A549 (cell line): ENCODE data around the gene ANKRD13C. TPM values are rescaled to one million over a fixed set of nuclear protein-coding genes. Genes with fewer than 3 reads are reported as not detected.

Experiments
- ATAC-seq, 2 experiments: fragments of 200-7000 bp in 1 of 2; fragments of >200 bp in 1 of 2; cut with Nextera tagmentation in 1 of 2; cut with Tn5 transposase in 1 of 2; 3 replicates each; pipeline versions ENCODE4 v1.8.0 to v1.9.1; 2018 to 2020; ENCODE audit warnings: mild to moderate bottlenecking in 1 of 2, moderate library complexity in 1 of 2
- CTCF ChIA-PET: fragments of 300-600 bp; sonication (Branson Sonifier 250); formaldehyde crosslinking; extraction: SDS; loops from one replicate; lab custom pipeline; 2021; ENCODE audit warnings: antibody characterized with exemption, inconsistent platforms; lab: Yijun Ruan, JAX
- POLR2A ChIA-PET: fragments of 350-600 bp; formaldehyde crosslinking; extraction: SDS; loops from one replicate; lab custom pipeline; 2021; ENCODE audit warnings: antibody characterized with exemption, inconsistent platforms; lab: Yijun Ruan, JAX
- DNase-seq, 2 experiments: peaks; one replicate each; pipeline versions ENCODE4 v3.0.0 to v3.0.0-alpha.2; 2011 to 2016; ENCODE audit warnings: low read depth in 1 of 2, low spot score in 1 of 2
- FAIRE-seq: peaks from 2 replicates; lab custom pipeline; 2011; peaks lifted over from hg19 to GRCh38; lab: Jason Lieb, UNC
- H3K27ac ChIP-seq, 2 experiments: fragments of >200 bp; sonication (Bioruptor Twin); formaldehyde crosslinking; 3 replicates each; pipeline ENCODE4 v1.5.1; 2016 to 2017
- H3K4me1 ChIP-seq: fragments of >200 bp; sonication (Bioruptor Twin); formaldehyde crosslinking; 3 replicates; pipeline ENCODE4 v1.6.1; 2016
- H3K4me2 ChIP-seq: fragments of >200 bp; sonication (Bioruptor Twin); formaldehyde crosslinking; 3 replicates; pipeline ENCODE4 v1.6.1; 2016
- H3K4me3 ChIP-seq: fragments of >200 bp; sonication (Bioruptor Twin); formaldehyde crosslinking; 3 replicates; pipeline ENCODE4 v1.5.1; 2016
- H3K9me3 ChIP-seq: fragments of >200 bp; sonication (Bioruptor Twin); formaldehyde crosslinking; 3 replicates; pipeline ENCODE4 v1.6.1; 2016
- BCL3 ChIP-seq: fragments of >200 bp; sonication (Bioruptor Twin); formaldehyde crosslinking; IDR thresholded peaks from 3 replicates; pipeline ENCODE4 v1.6.1; 2016
- BHLHE40 ChIP-seq: IDR thresholded peaks from 2 replicates; pipeline ENCODE4 v1.6.1; 2012; ENCODE audit warnings: low read depth, low read length, inconsistent platforms
- CBX2 ChIP-seq: fragments of 200-600 bp; sonication (generic); IDR thresholded peaks from 2 replicates; pipeline ENCODE4 v1.6.1; 2016; ENCODE audit warnings: low read depth, mild to moderate bottlenecking, borderline replicate concordance
- CBX8 ChIP-seq: fragments of 200-600 bp; sonication (generic); IDR thresholded peaks from 2 replicates; pipeline ENCODE4 v1.6.1; 2016
- CEBPB ChIP-seq, 2 experiments: fragments of >200 bp in 1 of 2; sonication (Bioruptor Twin) in 1 of 2; formaldehyde crosslinking in 1 of 2; IDR thresholded peaks; 2 replicates each; pipeline ENCODE4 v1.6.1; 2012 to 2016
- ELK1 ChIP-seq: fragments of 150-350 bp; IDR thresholded peaks from 2 replicates; pipeline ENCODE4 v1.6.1; 2014; ENCODE audit warnings: low read depth, mild to moderate bottlenecking, low read length
- FOSB ChIP-seq: fragments of 250-450 bp; sonication (Bioruptor Pico); IDR thresholded peaks from 2 replicates; pipeline ENCODE4 v1.5.0; 2020; ENCODE audit warnings: mild to moderate bottlenecking, moderate library complexity
- HEYL ChIP-seq: fragments of 250-450 bp; sonication (Bioruptor Pico); IDR thresholded peaks from 2 replicates; pipeline ENCODE4 v1.8.0; 2021; ENCODE audit warnings: mild to moderate bottlenecking, moderate library complexity
- HOXA7 ChIP-seq: fragments of 250-450 bp; sonication (Bioruptor Pico); IDR thresholded peaks from 2 replicates; pipeline ENCODE4 v1.5.0; 2020; ENCODE audit warnings: mild to moderate bottlenecking, moderate library complexity
- JUN ChIP-seq, 2 experiments: fragments of >200 bp; sonication (Bioruptor Twin); formaldehyde crosslinking; IDR thresholded peaks; 2 replicates in 1 of 2; 3 replicates in 1 of 2; pipeline ENCODE4 v1.6.1; 2016 to 2017
- JUNB ChIP-seq: fragments of >200 bp; sonication (Bioruptor Twin); formaldehyde crosslinking; IDR thresholded peaks from 2 replicates; pipeline ENCODE4 v1.6.1; 2016
- KDM5A ChIP-seq: fragments of 200-600 bp; sonication (generic); IDR thresholded peaks from 2 replicates; pipeline ENCODE4 v1.6.1; 2016; ENCODE audit warnings: antibody characterized with exemption, mild to moderate bottlenecking
- MAFK ChIP-seq: fragments of 450-650 bp; IDR thresholded peaks from 2 replicates; pipeline ENCODE4 v1.6.1; 2014; ENCODE audit not compliant: partially characterized antibody
- MAX ChIP-seq: IDR thresholded peaks from 2 replicates; pipeline ENCODE4 v1.6.1; 2012
- NFE2L2 ChIP-seq: fragments of 150-350 bp; conservative IDR thresholded peaks from 2 replicates; pipeline ENCODE4 v1.6.1; 2014; ENCODE audit warnings: low read length
- PBX3 ChIP-seq: IDR thresholded peaks from 2 replicates; pipeline ENCODE4 v1.6.1; 2012
- PHF8 ChIP-seq: fragments of 200-600 bp; sonication (generic); IDR thresholded peaks from 2 replicates; pipeline ENCODE4 v1.6.1; 2016; ENCODE audit warnings: low read depth, mild to moderate bottlenecking, antibody characterized with exemption, moderate library complexity, borderline replicate concordance
- POLR2A ChIP-seq: IDR thresholded peaks from 2 replicates; pipeline ENCODE4 v1.6.1; 2012; ENCODE audit warnings: mild to moderate bottlenecking, low read length
- RAD21 ChIP-seq, 2 experiments: fragments of >200 bp in 1 of 2; sonication (Bioruptor Twin) in 1 of 2; formaldehyde crosslinking in 1 of 2; IDR thresholded peaks in 1 of 2; conservative IDR thresholded peaks in 1 of 2; 2 replicates in 1 of 2; 3 replicates in 1 of 2; pipeline ENCODE4 v1.6.1; 2012 to 2018; ENCODE audit warnings: inconsistent platforms in 1 of 2
- RCOR1 ChIP-seq: fragments of 150-350 bp; IDR thresholded peaks from 2 replicates; pipeline ENCODE4 v1.6.1; 2014; ENCODE audit warnings: antibody characterized with exemption, low read length, low read depth
- RFX5 ChIP-seq: fragments of 450-650 bp; IDR thresholded peaks from 2 replicates; pipeline ENCODE4 v1.7.1; 2014; ENCODE audit warnings: antibody characterized with exemption, mild to moderate bottlenecking, moderate library complexity
- RNF2 ChIP-seq: fragments of 200-600 bp; sonication (generic); IDR thresholded peaks from 2 replicates; pipeline ENCODE4 v1.6.1; 2016; ENCODE audit warnings: low read depth, mild to moderate bottlenecking, antibody characterized with exemption, moderate library complexity, borderline replicate concordance
- TFCP2L1 ChIP-seq: fragments of 250-450 bp; sonication (Bioruptor Pico); IDR thresholded peaks from 2 replicates; pipeline ENCODE4 v1.5.0; 2021; ENCODE audit warnings: mild to moderate bottlenecking
- TP53 ChIP-seq: fragments of 250-450 bp; sonication (Bioruptor Pico); IDR thresholded peaks from 2 replicates; pipeline ENCODE4 v1.5.0; 2021; ENCODE audit warnings: mild to moderate bottlenecking, moderate library complexity
- ZC3H11A ChIP-seq: fragments of 450-650 bp; IDR thresholded peaks from 2 replicates; pipeline ENCODE4 v1.6.1; 2014; ENCODE audit warnings: antibody characterized with exemption, mild to moderate bottlenecking
- WGBS: methylation state at CpG from one replicate; pipeline ENCODE4 v1.1.6; 2017; ENCODE audit errors: missing lambda C conversion rate; 5-methylcytosine and 5-hydroxymethylcytosine counted together
- polyA plus RNA-seq, 4 experiments: library from polyadenylated mRNA; depleted of rRNA in 3 of 4; stranded (reverse); fragments of >200 nt; fragmentation: RNase III in 1 of 4; extraction: RNeasy Plus Mini Kit Qiagen cat#74134 plus additional on column Dnase treatment in 1 of 4; gene quantifications; 2 replicates in 3 of 4; 3 replicates in 1 of 4; pipeline ENCODE4 v1.2.3, GENCODE V29; 2011 to 2017

The ANKRD13C gene
- polyA plus RNA-seq, 2 of the 4 experiments (the other 2 are of a cell fraction) = 8.1 to 12.5 TPM

- 97% methylated on average over 2 of the region's 2 CpGs for WGBS
- Histone ChIP-seq H3K4me2 (no peak overlapping the region), H3K27ac (no peak overlapping the region), H3K9me3 (no peaks in the 10 kb centered on the region), H3K4me3 (no peak overlapping the region), H3K4me1 (peaks cover 15% of the 10 kb centered on the region)
- CTCF ChIA-PET = no interaction called here
- FAIRE-seq (no peak), DNase-seq (no peak), ATAC-seq (no peak)
- TF ChIP-seq HOXA7 = no peak
- TF ChIP-seq MAX = no peak
- TF ChIP-seq POLR2A = no peak
- no peak for TF ChIP-seq MAFK
- TF ChIP-seq TFCP2L1 = no peak
- TF ChIP-seq RAD21 (conservative IDR thresholded peaks at IDR 0.05 in 1 of 2, IDR thresholded peaks at IDR 0.05 in 1 of 2) = no peak
- TF ChIP-seq CBX2 = no peak
- TF ChIP-seq TP53 (CRISPR knock-in tag) = no peak
- no peak for TF ChIP-seq RCOR1
- TF ChIP-seq BCL3 = no peak
- no peak for TF ChIP-seq CEBPB (IDR thresholded peaks at IDR 0.05)
- POLR2A ChIA-PET = no interaction called here
These were observed 21.3 kb downstream of the ANKRD13C start for GRCh38 chr1:70333245-70333644.

- Histone ChIP-seq H3K4me3 (no peak overlapping the region), H3K4me1 (peaks cover 26% of the 10 kb centered on the region), H3K27ac (no peak overlapping the region), H3K4me2 (peak overlapping the region; percentile 30; the same call in 1 of the 3 replicates), H3K9me3 (no peaks in the 10 kb centered on the region)
- FAIRE-seq (no peak), DNase-seq (no peak), ATAC-seq (no peak)
- CTCF ChIA-PET = no interaction called here
- TF ChIP-seq PHF8 = no peak
- no peak for TF ChIP-seq RNF2
- no peak for TF ChIP-seq POLR2A
- no peak for TF ChIP-seq JUN (IDR thresholded peaks at IDR 0.05)
- TF ChIP-seq KDM5A = no peak
- no peak for TF ChIP-seq PBX3
- TF ChIP-seq HEYL (CRISPR knock-in tag) = no peak
- no peak for TF ChIP-seq BHLHE40
- no peak for TF ChIP-seq RFX5
- no peak for TF ChIP-seq ZC3H11A
- TF ChIP-seq JUNB = no peak
- no peak for TF ChIP-seq FOSB (CRISPR knock-in tag)
- TF ChIP-seq RAD21 (conservative IDR thresholded peaks at IDR 0.05 in 1 of 2, IDR thresholded peaks at IDR 0.05 in 1 of 2) = no peak
- no peak for TF ChIP-seq NFE2L2
- TF ChIP-seq ELK1 = no peak
- no peak for TF ChIP-seq RCOR1
- no peak for TF ChIP-seq CBX8
- TF ChIP-seq CBX2 = no peak
- POLR2A ChIA-PET = no interaction called here
These were observed 22.6 kb downstream of the ANKRD13C start for GRCh38 chr1:70331962-70332361.
